ENCODE data around the gene NIPA2.
A peak's percentile ranks its signal among the peaks of the same experiment; 100 is the strongest.

Gene NIPA2

GRCh38 chr15:22902578-22902977 is 64.1 kb downstream of the NIPA2 start:
- H3K27ac ChIP-seq: no peak overlapping the region
- CTCF ChIA-PET: no interaction called here
- no peak for DNase-seq (ENCODE audit: low spot score)
- TF ChIP-seq CTCF (conservative IDR thresholded peaks at IDR 0.05; ENCODE audit: low read depth): 0 out of 2 replicates have a peak, but pooled peaks have one; percentile 6
- POLR2A ChIA-PET (ENCODE audit: low non-redundant PET): no interaction called here

- ChIA-PET POLR2A (ENCODE audit: low non-redundant PET) (no interaction called here), CTCF (no interaction called here)
- no peak overlapping the region for H3K27ac ChIP-seq
- no peak for TF ChIP-seq CTCF (conservative IDR thresholded peaks at IDR 0.05; ENCODE audit: low read depth)
- no peak for DNase-seq (ENCODE audit: low spot score)
Observed at GRCh38 chr15:22902981-22903380, 64.5 kb downstream of the NIPA2 start.

GRCh38 chr15:22903427-22903826 is 65.0 kb downstream of the NIPA2 start:
- CTCF ChIA-PET: interaction anchor here (0.6 kb wide), 1 partner anchor 28 kb away, joined by 3 read pairs; no protein-coding TSS in a partner anchor
- no peak for TF ChIP-seq CTCF (conservative IDR thresholded peaks at IDR 0.05; ENCODE audit: low read depth)
- POLR2A ChIA-PET (ENCODE audit: low non-redundant PET): no interaction called here
- H3K27ac ChIP-seq: no peak overlapping the region
- DNase-seq (ENCODE audit: low spot score): no peak

GRCh38 chr15:22903961-22904534 is 65.6 kb downstream of the NIPA2 start:
- ChIA-PET CTCF (interaction anchor here (0.6 to 0.7 kb wide), 2 partner anchors 28 to 31 kb away, joined by 3 to 4 read pairs; no protein-coding TSS in a partner anchor), POLR2A (ENCODE audit: low non-redundant PET) (no interaction called here)
- H3K27ac ChIP-seq: no peak overlapping the region
- TF ChIP-seq CTCF (conservative IDR thresholded peaks at IDR 0.05; ENCODE audit: low read depth): no peak
- DNase-seq (ENCODE audit: low spot score): peak; percentile 38

GRCh38 chr15:22904736-22905135 is 66.3 kb downstream of the NIPA2 start:
- CTCF ChIA-PET: interaction anchor here (0.7 kb wide), 1 partner anchor 32 kb away, joined by 4 read pairs; no protein-coding TSS in a partner anchor
- no peak for DNase-seq (ENCODE audit: low spot score)
- no peak for TF ChIP-seq CTCF (conservative IDR thresholded peaks at IDR 0.05; ENCODE audit: low read depth)
- POLR2A ChIA-PET (ENCODE audit: low non-redundant PET): no interaction called here
- H3K27ac ChIP-seq: no peak overlapping the region

GRCh38 chr15:22907161-22907950 is 68.9 kb downstream of the NIPA2 start:
- ChIA-PET POLR2A (ENCODE audit: low non-redundant PET) (no interaction called here), CTCF (interaction anchor here (0.8 kb wide), 1 partner anchor 72 kb away, joined by 3 read pairs; the partner anchor contains the start of gene CYFIP1)

More at GRCh38 chr15:22907161-22907950, 68.9 kb downstream of the NIPA2 start:
- no peak overlapping the region for H3K27ac ChIP-seq
- DNase-seq (ENCODE audit: low spot score): no peak
- TF ChIP-seq CTCF (conservative IDR thresholded peaks at IDR 0.05; ENCODE audit: low read depth): no peak

All from RWPE1 (cell line).